Stimulated activated CD8-positive, alpha-beta memory T cell treated with anti-CD3 and anti-CD28 coated beads, Interleukin-15, amount 100 ng/mL, for 1 hour (primary cell): ENCODE data around the gene HM13.
A peak's percentile ranks its signal among the peaks of the same experiment; 100 is the strongest.
"Not testable (repeated sequence)": the region's sequence is repeated elsewhere in the genome, so short reads cannot be mapped to it uniquely, and the experiment has no call there.

Source experiments
- DNase-seq: peaks from one replicate; pipeline ENCODE4 v3.0.0-alpha.2; 2020; ENCODE audit warnings: low read depth

Gene HM13

DNA sequence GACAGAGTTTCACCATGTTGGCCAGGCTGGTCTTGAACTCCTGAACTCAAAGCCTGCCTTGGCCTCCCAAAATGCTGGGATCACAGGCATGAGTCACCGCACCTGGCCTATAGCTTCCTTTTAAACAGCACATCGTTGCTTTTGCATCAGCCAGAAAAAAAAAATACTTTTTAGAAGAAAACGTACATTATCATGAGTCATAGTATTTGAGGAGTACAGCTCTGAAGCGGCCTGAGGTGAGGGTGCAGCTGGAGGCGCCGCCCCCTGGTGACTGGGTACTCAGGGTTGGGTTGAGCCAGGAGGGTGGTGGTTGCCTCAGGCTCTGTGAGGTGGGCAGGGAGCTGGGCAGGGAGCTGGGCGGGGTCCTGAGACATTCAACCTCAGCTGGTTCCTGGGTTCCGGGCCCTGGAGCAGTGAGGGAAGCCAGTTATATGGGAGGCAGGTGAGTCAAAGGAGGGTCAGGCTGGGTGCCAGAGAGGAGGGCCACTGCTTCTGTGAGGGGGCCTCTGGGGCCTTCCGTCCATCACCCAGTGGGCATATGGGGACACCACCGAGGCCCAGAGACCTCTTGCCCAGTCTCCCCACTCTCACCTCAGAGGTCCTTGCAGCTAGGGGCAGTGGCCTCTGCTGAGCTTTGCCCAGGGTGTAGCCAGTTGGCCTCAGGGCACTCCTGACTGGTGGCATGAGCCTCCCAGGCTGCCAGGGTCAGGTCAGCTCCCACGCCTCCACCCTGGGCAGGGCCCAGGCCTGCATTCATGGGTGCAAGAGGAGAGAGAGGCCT lies 79.2 kb downstream of the HM13 start:
- no peak for DNase-seq

DNA sequence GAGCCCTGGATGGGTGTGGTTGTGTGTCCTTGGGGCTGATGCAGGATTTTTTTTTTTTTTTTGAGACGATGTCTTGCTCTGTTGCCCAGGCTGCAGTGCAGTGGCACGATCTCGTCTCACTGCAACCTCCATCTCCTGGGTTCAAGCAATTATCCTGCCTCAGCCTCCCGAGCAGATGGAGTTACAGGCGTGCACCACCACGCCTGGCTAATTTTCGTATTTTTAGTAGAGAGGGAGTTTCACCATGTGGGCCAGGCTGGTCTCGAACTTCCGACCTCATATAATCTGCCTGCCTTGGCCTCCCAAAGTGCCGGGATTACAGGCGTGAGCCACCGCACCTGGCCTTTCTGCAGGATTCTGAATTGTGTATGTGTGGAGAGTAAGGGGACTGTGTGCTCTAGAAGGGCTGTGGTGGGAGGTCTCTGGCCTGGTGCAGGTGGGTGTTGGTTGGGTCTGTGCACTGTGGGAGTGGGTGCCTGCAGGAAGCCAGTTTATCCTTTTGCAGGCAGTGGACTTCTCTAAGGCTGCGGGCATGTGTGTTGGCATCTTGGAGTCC lies 79.8 kb downstream of the HM13 start:
- no peak for DNase-seq

DNA sequence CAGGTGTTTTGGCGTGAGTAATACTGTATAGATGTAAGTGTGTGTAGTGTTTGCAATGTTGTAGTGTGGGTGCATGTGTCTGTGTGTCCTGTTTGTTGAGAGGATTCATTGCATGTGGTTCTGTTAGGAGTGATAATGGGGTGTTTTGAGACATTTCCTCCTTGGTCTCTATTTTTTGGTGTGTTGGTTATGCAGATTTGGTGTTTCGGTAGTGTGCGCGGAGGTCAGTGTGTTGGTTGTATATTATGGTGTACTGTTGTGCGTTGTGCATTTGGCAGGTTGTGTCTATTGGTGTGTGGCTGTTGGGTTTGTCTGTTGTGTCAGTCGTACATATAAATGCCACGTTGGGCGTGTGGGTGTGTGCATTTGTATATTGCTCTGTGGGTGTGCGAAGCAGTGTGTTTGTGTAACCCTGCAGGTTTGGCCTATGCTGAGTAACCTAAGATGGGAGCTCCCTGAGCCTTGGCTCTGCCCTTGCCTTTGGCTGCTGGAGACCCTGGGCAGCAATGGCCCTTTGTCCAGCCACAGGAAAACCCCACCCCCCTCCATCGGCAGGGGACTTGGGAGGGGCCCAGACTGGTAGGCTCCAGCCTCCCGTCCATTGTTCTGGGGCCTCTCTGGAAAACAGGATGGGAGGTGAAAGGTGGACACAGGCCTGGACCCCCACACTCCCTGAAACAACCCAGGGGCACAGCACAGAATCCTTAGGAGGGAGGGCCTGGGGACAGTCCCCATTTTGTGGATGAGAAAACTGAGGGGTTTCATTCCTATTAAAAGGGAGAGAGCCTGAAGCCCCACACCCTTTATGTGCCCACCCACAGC lies 80.5 kb downstream of the HM13 start:
- no peak for DNase-seq

DNA sequence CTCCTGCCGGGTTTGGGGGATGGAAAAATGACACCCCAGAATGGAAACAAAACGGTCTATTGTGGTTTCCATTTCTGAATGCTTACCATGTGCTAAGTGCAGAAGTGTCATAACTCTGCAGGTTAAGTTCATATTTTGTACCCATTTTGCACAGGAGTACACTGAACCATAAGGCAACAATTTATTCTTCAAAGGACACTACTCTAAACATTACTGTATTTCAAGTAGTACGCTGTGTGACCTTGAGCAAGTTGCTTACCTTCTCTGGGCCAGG lies 81.1 kb downstream of the HM13 start:
- no peak for DNase-seq

DNA sequence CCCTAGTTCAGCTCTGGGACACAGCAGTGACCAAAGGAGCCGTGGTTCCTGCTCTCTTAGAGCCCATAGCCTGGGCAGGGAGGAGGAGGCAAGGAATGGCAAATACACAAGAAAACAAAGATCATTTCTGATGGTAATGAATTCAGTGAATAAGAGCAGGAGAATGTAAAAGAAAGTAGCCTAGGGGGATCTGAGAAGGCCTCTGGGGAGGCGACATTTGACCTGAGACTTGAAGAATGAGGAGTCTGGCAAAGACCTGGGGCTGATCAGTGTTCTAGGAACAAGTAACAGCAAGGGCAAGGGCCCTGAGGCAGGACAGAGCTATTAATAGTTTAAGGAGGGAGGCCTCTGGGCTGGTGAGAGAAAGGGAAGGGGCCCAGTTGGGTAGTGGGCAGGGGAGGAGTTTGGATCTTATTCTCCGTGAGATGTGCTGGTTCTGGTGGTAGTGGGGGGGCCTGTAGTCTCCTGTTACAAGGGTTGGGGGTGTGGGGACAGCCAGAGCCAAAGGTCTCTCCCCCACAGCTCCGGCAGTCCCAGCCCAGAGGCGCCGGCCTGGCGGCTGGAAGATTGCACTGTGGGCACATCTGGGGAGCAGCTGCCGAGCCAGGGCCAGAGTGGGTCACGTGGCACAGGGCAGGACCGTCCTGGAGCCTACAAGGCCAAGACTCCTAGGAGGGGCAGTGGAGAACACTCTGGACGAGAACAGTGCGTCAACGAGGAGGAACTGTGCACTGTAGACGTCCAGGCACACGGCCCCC lies 81.6 kb downstream of the HM13 start:
- DNase-seq: no peak

DNA sequence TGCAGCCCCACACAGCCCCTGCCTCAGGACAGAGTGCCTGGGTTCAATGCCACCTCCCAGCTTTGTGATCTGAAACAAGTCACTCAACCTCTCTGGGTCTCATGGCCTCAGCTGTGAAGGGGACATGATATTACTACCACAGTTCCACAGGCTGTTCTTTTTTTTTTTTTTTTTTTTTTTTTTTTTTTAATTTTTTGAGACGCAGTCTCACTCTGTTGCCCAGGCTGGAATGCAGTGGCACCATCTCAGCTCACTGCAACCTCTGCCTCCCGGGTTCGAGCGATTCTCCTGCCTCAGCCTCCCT lies 82.1 kb downstream of the HM13 start:
- not testable (repeated sequence) for DNase-seq

DNA sequence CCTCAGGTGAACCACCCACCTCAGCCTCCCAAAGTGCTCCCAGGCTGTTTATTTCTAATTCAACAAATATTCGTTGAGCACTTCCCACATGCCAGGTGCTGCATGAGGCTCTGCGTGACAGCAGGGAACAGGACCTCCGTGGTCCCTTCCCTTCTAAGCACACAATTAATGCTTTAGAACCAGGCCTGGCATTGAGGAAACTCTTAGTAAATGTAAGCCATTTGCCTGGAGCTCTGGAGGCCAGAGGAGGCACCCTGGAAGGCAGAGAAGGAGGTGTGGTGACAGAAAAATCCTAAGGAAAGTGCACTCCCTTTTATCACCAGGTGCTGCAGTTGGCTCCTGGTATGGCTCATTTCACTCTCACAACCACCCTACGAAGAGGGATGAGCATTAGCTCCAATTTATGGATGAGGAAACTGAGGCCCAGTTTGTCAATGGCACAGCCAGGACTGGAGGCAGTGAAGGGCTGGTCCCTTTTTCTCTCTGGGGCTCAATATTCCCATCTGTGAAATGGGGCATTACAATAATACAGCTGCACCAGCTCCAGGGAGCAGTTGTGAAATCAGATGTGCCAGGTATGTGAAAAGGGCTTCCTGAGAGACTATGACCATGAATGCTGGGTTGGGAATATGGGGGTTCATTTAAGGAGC lies 82.7 kb downstream of the HM13 start:
- DNase-seq: no peak

DNA sequence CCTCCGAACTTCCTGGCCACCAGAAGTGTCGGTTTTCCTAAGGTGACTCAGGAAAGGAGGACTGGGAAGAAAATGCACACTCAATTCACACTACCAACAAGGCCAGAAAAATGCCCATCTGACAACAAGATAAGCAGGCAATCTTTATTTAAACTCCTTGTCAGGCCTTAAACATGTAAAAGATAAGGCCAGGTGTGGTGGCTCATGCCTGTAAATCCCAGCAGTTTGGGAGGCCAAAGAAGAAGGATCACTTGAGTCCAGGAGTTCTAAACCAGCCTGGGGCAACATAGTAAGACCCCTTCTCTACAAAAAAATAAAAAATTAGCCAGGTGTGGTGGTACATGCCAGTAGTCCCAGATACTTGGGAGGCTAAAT lies 83.2 kb downstream of the HM13 start:
- DNase-seq: no peak

DNA sequence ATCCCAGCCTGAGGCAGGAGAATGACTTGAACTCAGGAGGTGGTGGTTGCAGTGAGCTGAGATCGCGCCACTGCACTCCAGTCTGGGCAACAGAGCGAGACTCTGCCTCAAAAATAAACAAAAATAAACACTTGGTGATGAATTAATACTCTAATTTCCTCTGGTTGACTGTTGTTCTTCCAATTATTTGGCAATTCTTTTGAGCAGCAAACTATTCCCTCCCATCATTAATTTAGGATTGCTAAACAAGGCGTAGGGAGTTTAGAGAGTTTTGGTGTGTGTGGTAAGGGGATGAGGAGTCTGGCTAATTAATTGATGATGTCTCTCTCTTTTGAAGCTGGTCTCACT lies 88.2 kb downstream of the HM13 start:
- DNase-seq: no peak

DNA sequence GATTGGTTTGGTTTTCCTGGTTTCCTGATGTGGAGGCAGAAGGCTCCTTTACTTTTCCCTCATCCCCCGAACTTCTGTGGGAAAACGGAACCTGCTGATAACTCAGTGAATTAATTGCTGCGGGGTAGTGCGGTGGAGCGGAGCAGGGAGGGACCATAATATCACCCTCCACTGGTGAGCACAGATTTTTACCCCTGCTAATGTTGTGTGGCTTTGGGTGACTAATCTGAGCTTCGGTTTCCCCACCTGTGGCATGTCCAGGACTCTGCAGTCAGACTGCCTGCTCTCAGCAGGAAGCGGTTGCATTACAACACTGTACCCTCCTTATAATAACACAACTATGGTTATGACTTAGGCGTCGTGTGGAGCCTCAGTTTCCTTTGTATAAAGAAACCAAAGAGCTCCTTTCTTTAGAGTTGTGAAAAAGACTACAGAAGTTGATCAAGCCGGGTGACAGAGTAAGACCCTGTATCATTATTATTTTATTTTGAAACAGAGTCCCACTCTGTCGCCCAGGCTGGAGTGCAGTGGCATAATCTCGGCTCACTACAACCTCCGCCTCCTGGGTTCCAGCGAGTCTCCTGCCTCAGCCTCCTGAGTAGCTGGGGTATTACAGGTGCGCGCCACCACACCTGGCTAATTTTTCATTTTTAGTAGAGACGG lies 88.7 kb downstream of the HM13 start:
- DNase-seq: no peak

DNA sequence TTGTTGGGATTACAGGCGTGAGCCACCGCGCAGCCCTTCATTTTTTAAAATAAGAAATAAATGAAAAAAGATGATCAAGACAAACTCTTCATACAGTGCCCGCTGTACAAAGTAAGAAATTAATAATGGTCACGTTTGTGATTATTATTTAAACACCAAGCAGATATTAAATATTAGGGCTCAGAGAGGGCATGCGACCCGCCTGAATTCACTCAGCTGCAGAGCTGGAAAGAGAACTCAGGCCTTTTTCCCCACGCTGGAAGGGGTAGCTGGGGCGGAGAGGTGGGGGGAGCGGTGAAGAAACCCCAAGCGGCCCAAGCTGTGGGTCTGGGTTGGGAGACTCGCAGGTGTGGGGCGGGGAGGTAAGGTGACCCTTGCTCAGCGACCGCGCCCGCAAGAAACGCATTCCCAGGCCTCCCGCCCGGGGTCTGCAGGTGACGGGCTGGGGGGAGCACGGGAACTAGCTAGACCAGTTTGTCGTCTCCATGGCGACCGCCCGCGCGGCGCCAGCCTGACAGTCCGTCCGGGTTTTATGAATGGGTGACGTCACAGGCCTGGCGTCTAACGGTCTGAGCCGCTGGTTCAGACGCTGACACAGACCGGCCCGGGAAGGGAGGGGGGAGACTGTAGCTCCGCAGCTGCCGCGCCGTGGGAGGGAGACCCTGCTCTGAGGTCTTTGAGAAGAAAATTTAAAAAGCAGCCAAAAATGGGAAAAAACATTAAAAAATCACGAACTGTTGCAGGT lies 89.8 kb downstream of the HM13 start:
- peak; percentile 31 for DNase-seq

DNA sequence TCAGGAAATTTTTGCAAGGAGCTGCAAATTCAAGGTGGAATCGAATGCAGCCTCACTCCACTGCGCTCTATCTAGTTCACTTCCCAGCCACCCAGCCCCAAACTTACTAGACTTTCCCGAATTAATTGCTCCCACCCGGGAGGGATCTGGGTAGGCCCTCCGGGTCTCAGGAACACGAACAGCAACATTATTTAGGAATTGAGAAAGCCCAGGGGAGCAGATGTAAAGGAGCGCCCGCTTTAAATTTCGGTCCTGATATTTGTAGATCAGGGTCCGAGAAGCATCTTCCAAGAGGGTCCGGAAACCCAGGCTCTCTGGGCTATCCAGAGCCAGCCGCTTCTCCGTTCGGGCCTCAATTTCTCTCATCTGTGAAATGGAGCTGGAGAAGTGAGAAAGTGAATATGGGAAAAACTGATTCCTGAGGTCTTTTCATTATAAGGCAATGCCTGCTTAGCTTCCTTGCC lies 90.4 kb downstream of the HM13 start:
- no peak for DNase-seq

DNA sequence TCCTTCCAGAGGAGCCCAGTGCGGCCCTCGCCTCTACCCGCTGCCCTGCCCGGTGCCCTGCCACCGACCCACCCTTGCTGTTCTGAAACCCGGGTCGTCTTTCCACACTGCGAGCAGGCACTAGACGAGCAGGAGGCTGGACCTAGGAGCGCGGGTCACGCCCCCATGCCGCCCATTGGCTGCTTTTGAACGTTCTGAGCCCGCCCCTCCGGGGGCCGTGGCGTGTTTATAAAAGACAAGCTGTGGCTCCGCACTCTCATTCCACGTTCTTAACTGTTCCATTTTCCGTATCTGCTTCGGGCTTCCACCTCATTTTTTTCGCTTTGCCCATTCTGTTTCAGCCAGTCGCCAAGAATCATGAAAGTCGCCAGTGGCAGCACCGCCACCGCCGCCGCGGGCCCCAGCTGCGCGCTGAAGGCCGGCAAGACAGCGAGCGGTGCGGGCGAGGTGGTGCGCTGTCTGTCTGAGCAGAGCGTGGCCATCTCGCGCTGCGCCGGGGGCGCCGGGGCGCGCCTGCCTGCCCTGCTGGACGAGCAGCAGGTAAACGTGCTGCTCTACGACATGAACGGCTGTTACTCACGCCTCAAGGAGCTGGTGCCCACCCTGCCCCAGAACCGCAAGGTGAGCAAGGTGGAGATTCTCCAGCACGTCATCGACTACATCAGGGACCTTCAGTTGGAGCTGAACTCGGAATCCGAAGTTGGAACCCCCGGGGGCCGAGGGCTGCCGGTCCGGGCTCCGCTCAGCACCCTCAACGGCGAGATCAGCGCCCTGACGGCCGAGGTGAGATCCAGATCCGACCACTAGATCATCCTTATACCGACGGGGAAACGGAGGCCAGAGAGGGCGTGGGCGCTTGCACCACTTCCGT lies 91.0 kb downstream of the HM13 start, which contains the start of gene ID1:
TSS of gene ID1 (plus strand) at position 259 of the 871 bp plus-strand sequence. CDS start at position 358, 99 bp downstream.
- DNase-seq: peak; percentile 79

DNA sequence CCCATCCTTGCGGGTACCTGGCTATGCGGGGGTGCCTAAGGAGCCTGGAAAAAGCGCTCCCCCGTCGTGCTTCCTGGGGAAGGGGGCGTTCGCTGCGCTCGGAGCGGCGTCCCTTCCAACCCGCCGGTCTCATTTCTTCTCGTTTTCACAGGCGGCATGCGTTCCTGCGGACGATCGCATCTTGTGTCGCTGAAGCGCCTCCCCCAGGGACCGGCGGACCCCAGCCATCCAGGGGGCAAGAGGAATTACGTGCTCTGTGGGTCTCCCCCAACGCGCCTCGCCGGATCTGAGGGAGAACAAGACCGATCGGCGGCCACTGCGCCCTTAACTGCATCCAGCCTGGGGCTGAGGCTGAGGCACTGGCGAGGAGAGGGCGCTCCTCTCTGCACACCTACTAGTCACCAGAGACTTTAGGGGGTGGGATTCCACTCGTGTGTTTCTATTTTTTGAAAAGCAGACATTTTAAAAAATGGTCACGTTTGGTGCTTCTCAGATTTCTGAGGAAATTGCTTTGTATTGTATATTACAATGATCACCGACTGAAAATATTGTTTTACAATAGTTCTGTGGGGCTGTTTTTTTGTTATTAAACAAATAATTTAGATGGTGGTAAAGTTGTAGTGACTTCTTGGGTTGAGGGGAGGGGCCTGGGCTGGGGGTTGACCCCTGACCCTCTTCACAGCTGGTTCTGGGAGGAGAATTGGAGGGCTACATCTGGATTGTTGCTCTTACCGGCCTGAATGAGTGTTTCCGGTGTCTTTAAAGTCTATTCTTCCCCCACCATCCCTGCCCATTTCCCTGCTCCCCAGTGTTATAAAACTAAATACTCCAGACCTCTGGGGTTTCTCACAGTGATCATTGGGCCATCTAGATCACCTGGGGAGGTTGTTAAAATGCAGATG lies 91.9 kb downstream of the HM13 start:
- DNase-seq: no peak

DNA sequence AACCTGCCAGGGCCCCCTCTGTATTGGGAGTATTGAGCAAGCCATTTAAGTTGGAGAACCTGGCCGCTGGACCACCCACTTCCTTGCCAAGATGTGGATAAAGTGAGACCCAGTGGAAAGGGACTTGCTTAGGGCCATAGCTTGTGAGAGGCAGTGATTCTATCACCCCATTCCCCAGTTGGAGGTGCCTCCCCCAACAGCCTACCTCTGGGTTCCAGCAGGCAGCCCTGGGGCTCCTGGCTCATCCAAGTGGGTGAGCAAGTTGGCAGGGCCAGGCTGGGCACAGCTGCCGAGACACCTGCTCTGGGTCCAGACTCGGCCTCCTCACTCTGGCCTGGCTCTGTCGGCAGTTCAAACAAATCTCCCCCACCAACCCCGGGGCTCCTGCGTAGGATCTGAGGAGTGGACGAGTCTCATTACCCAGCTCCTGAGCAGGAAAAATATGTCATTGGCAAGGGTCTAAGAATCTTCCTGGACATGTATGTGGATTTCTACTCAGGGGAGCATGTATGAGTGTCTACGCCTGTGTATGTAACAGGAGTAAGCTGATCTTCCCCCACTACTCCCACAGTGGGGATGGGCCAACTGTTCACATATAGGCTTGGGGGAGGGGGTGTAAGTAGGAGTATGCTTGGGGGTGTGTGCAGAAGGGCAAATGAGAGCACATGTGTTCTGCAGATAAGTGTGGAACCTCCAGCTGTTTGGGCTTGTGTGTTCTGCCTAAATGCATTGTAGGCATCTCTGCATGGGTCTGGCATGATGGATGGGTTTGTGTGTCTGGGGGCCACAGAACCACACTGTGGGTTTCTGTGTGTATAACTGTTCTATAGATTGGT lies 92.8 kb downstream of the HM13 start:
- no peak for DNase-seq

DNA sequence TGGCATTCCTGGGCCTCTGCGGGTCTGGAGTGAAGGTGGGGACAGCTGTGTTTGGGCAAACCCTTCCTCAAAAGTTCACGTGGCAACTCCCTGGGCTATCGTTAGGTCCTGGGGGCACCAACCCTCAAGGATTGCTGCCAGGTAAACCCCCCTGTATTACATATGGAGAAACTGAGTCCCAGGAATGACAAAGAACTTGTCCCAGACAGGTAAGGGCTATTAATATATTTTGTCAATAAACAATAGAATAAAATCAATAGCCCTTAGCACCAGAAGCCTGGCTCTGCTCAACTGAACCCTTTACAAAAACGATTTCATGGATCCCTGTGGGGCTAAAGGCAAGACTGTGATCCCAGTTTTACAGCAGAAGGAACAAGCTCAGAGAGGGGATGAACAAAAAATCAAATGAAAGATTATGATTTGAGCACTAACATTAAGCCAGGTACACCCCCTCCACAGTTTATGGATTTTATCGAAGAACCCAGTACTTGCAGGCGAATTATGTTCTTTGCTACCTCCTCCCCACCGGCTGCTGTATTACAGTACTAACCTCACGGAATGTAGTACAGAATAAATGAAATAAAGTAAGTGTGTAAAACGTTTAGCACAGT lies 93.5 kb downstream of the HM13 start:
- no peak for DNase-seq

DNA sequence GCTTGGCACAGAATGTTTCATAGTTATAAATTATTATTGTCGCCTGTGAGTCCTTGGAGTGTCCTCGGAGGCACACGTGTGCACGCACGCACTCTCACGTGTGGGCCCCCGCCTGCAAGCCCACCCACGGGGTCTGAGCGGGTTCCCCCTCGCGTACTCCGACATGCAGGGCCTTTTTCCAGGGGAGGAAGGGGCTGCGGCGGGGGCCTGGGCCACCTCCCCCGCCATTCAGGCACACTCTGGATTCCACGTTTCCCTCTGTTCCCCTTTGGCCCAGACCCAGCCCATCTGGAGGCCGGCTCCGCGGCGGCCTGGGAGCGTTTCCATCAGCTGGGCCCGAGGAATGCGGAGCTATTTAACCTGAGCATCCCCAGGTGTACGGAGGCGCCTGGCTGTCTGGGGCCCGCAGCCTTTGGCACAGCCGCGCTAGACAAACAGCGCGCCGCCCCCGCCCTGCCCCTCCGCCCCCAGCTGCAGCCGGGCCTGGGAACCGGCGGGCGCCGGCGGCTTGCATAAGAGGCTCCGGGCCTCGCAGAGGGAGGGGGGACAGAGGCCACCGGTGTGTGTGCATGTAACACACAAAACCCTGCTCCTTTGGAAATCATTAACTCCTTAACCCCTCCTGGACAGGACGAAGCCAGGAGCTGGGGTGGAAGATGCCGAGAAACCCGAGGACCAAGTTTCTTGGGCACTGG lies 94.2 kb downstream of the HM13 start:
- DNase-seq: no peak
